PC-9 (cell line): ENCODE data around the gene POP4. TPM values are rescaled to one million over a fixed set of nuclear protein-coding genes. Genes with fewer than 3 reads are reported as not detected.

Experiments used
- BruUV-seq: library from RNA; stranded (reverse); fragments of 400-500 nt; replicated peaks from 2 replicates; lab custom pipeline; 2021; lab: Mats Ljungman, UMichigan
- CTCF ChIA-PET: fragments of 300-600 bp; sonication (Branson Sonifier 250); formaldehyde crosslinking; loops from one replicate; lab custom pipeline; 2022; ENCODE audit warnings: antibody characterized with exemption; lab: Charles Lee
- POLR2A ChIA-PET: fragments of 300-600 bp; sonication (Branson Sonifier 250); formaldehyde crosslinking; loops from one replicate; lab custom pipeline; 2022; ENCODE audit warnings: antibody characterized with exemption; ENCODE audit not compliant: unreplicated experiment; lab: Charles Lee
- DNase-seq, 2 experiments: peaks; one replicate each; pipeline versions ENCODE4 v3.0.0 to v3.0.0-alpha.2; 2015 to 2022; ENCODE audit warnings: mixed read lengths in 1 of 2
- H2AFZ ChIP-seq: fragments of 200-600 bp; sonication (generic); 2 replicates; pipeline ENCODE4 v1.8.1; 2017; ENCODE audit warnings: antibody characterized with exemption
- H3F3A ChIP-seq: fragments of 200-600 bp; sonication (generic); 2 replicates; pipeline ENCODE4 v1.8.1; 2017; ENCODE audit warnings: antibody characterized with exemption, mild to moderate bottlenecking, low read depth; ENCODE audit not compliant: insufficient read depth
- H3K27ac ChIP-seq: fragments of 200-600 bp; sonication (generic); 2 replicates; pipeline ENCODE4 v1.6.1; 2016; ENCODE audit warnings: mixed run types
- H3K27me3 ChIP-seq: fragments of 200-600 bp; sonication (generic); 2 replicates; pipeline ENCODE4 v1.6.1; 2016; ENCODE audit warnings: low read depth, mixed run types; ENCODE audit not compliant: insufficient read depth
- H3K36me3 ChIP-seq: fragments of 200-600 bp; sonication (generic); 2 replicates; pipeline ENCODE4 v1.6.1; 2016; ENCODE audit warnings: low read depth, mixed run types
- H3K4me1 ChIP-seq: fragments of 200-600 bp; sonication (generic); replicated peaks from 2 replicates; pipeline ENCODE4 v1.6.1; 2016; ENCODE audit warnings: mixed run types; ENCODE audit not compliant: insufficient read depth
- H3K4me2 ChIP-seq: fragments of 200-600 bp; sonication (generic); 2 replicates; pipeline ENCODE4 v1.6.1; 2017; ENCODE audit warnings: mixed run types
- H3K4me3 ChIP-seq: fragments of 200-600 bp; sonication (generic); 2 replicates; pipeline ENCODE4 v1.6.1; 2016; ENCODE audit warnings: mixed run types
- H3K79me2 ChIP-seq: fragments of 200-600 bp; sonication (generic); 2 replicates; pipeline ENCODE4 v1.6.1; 2017; ENCODE audit warnings: low read depth, mixed run types
- H3K9me2 ChIP-seq: fragments of 200-600 bp; sonication (generic); 2 replicates; pipeline ENCODE4 v1.8.1; 2017; ENCODE audit warnings: mild to moderate bottlenecking; ENCODE audit not compliant: insufficient read depth
- H3K9me3 ChIP-seq: fragments of 200-600 bp; sonication (generic); 2 replicates; pipeline ENCODE4 v1.8.1; 2016; ENCODE audit warnings: low read depth; ENCODE audit not compliant: insufficient read depth
- H4K20me1 ChIP-seq: fragments of 200-600 bp; sonication (generic); 2 replicates; pipeline ENCODE4 v1.8.1; 2017; ENCODE audit not compliant: insufficient read depth
- EZH2 ChIP-seq: fragments of 200-600 bp; sonication (generic); IDR thresholded peaks from 2 replicates; pipeline ENCODE4 v1.8.0; 2017; ENCODE audit warnings: antibody characterized with exemption, low read depth
- intact Hi-C: fragments of 100-400 bp; cut with micrococcal nuclease; formaldehyde crosslinking; loops from one replicate; pipeline ENCODE4 v1.10.0; 2022; ENCODE audit not compliant: unreplicated experiment
- total RNA-seq: library from RNA; stranded (reverse); gene quantifications from 2 replicates; pipeline ENCODE4 v1.2.3, GENCODE V29; 2021
- TF ChIP-seq, protein P1 (sequence below): fragments of 200-600 bp; sonication (generic); conservative IDR thresholded peaks from 2 replicates; pipeline ENCODE4 v1.6.1; 2017; ENCODE audit warnings: mixed run types, antibody characterized with exemption, mild to moderate bottlenecking, moderate library complexity

Gene POP4
- total RNA-seq, 1 experiment from 2014 or later, result 66.6 TPM

GRCh38 chr19:29577649-29577963, 28.5 kb upstream of the POP4 start:
- Histone ChIP-seq H3K27ac (no peak overlapping the region), H3K36me3 (no peaks in the 10 kb centered on the region), H3K9me3 (no peaks in the 10 kb centered on the region), H3K4me3 (no peak overlapping the region), H3K4me1 (no peaks in the 10 kb centered on the region), H3K4me2 (no peak overlapping the region), H3F3A (no peaks in the 10 kb centered on the region), H2AFZ (no peak overlapping the region), H3K79me2 (no peaks in the 10 kb centered on the region), H3K9me2 (no peaks in the 10 kb centered on the region), H3K27me3 (peaks cover 94% of the 10 kb centered on the region), H4K20me1 (no peaks in the 10 kb centered on the region)
- BruUV-seq, result no TSS peak
- CTCF ChIA-PET, result no interaction called here
- no peak for DNase-seq
- intact Hi-C loops, result no loop called here
- TF ChIP-seq, protein P1, sequence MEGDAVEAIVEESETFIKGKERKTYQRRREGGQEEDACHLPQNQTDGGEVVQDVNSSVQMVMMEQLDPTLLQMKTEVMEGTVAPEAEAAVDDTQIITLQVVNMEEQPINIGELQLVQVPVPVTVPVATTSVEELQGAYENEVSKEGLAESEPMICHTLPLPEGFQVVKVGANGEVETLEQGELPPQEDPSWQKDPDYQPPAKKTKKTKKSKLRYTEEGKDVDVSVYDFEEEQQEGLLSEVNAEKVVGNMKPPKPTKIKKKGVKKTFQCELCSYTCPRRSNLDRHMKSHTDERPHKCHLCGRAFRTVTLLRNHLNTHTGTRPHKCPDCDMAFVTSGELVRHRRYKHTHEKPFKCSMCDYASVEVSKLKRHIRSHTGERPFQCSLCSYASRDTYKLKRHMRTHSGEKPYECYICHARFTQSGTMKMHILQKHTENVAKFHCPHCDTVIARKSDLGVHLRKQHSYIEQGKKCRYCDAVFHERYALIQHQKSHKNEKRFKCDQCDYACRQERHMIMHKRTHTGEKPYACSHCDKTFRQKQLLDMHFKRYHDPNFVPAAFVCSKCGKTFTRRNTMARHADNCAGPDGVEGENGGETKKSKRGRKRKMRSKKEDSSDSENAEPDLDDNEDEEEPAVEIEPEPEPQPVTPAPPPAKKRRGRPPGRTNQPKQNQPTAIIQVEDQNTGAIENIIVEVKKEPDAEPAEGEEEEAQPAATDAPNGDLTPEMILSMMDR, result no peak
- no peak for TF ChIP-seq EZH2
- POLR2A ChIA-PET, result no interaction called here

DNA sequence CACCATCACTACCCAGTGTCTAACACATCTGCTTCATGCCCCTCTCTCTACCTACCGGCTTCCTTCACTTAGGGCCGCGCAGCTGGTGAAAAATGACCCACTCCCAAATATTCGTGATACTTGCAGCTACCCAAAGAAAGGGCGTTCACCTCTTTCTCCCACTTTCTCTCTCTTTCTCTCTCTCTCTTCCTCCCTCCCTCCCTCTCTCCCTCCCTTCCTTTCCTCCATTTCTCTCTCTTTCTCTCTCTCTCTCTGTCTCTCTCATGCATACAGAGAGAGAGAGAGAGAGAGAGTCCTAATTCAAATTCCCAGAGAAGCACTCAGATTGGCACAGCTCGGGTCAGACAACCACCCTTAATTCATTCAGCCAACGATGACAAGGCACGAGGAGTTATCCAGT, 27.7 kb upstream of the POP4 start:
- Histone ChIP-seq H3K4me2 (no peak overlapping the region), H3K4me1 (no peaks in the 10 kb centered on the region), H4K20me1 (no peaks in the 10 kb centered on the region), H3K4me3 (no peak overlapping the region), H2AFZ (no peak overlapping the region), H3K9me2 (no peaks in the 10 kb centered on the region), H3K9me3 (no peaks in the 10 kb centered on the region), H3K27ac (no peak overlapping the region), H3K27me3 (peaks cover 91% of the 10 kb centered on the region), H3K79me2 (no peaks in the 10 kb centered on the region), H3K36me3 (no peaks in the 10 kb centered on the region), H3F3A (no peaks in the 10 kb centered on the region)
- no peak for TF ChIP-seq EZH2
- TF ChIP-seq, protein P1, result no peak
- intact Hi-C loops, result no loop called here
- ChIA-PET POLR2A (interaction anchor here (0.5 kb wide), 1 partner anchor 874 kb away, joined by 3 read pairs; no protein-coding TSS in a partner anchor), CTCF (no interaction called here)
- BruUV-seq, result no TSS peak
- no peak for DNase-seq

- ChIA-PET CTCF (no interaction called here), POLR2A (no interaction called here)
- Histone ChIP-seq H3K79me2 (no peaks in the 10 kb centered on the region), H3K4me1 (no peaks in the 10 kb centered on the region), H3K4me3 (no peak overlapping the region), H3K9me3 (no peaks in the 10 kb centered on the region), H3K4me2 (no peak overlapping the region), H3F3A (no peaks in the 10 kb centered on the region), H3K27me3 (peaks cover 80% of the 10 kb centered on the region), H4K20me1 (no peaks in the 10 kb centered on the region), H3K36me3 (no peaks in the 10 kb centered on the region), H3K27ac (no peak overlapping the region), H3K9me2 (no peaks in the 10 kb centered on the region), H2AFZ (no peak overlapping the region)
- DNase-seq, result no peak
- intact Hi-C loops, result no loop called here
- TF ChIP-seq, protein P1, result no peak
- TF ChIP-seq EZH2, result no peak
- BruUV-seq, result no TSS peak
These were observed 26.7 kb upstream of the POP4 start for GRCh38 chr19:29579308-29579910.
